H9 (cell line): ENCODE data around the gene ZMYND12. TPM values are rescaled to one million over a fixed set of nuclear protein-coding genes. Genes with fewer than 3 reads are reported as not detected.

Experiments used
- DNase-seq: peaks from one replicate; pipeline ENCODE4 v3.0.0-alpha.2; 2017
- H2AFZ ChIP-seq: one replicate; pipeline ENCODE4 v1.6.1; 2013; ENCODE audit warnings: mild to moderate bottlenecking, low read length, control low read depth, moderate library complexity
- H2AK5ac ChIP-seq: 2 replicates; pipeline ENCODE4 v1.6.1; 2013; ENCODE audit warnings: low read length, control low read depth, mixed read lengths; ENCODE audit not compliant: insufficient read length
- H2BK120ac ChIP-seq: one replicate; pipeline ENCODE4 v1.6.1; 2013; ENCODE audit warnings: low read depth, mild to moderate bottlenecking, low read length, control low read depth, inconsistent platforms; ENCODE audit not compliant: poor library complexity, severe bottlenecking
- H2BK12ac ChIP-seq: 2 replicates; pipeline ENCODE4 v1.6.1; 2013; ENCODE audit warnings: low read length, control low read depth, mixed read lengths, low read depth; ENCODE audit not compliant: insufficient read length
- H2BK15ac ChIP-seq: 2 replicates; pipeline ENCODE4 v1.6.1; 2013; ENCODE audit warnings: low read depth, low read length, control low read depth
- H2BK20ac ChIP-seq: one replicate; pipeline ENCODE4 v1.6.1; 2013; ENCODE audit warnings: low read depth, mild to moderate bottlenecking, low read length, control low read depth, inconsistent platforms; ENCODE audit not compliant: poor library complexity, severe bottlenecking
- H2BK5ac ChIP-seq: 2 replicates; pipeline ENCODE4 v1.6.1; 2013; ENCODE audit warnings: low read length, control low read depth, mixed read lengths; ENCODE audit not compliant: insufficient read length
- H3K14ac ChIP-seq: 2 replicates; pipeline ENCODE4 v1.6.1; 2013; ENCODE audit warnings: low read length, control low read depth; ENCODE audit not compliant: insufficient read depth
- H3K18ac ChIP-seq: 2 replicates; pipeline ENCODE4 v1.6.1; 2013; ENCODE audit warnings: low read depth, mild to moderate bottlenecking, mixed read lengths, low read length, control low read depth; ENCODE audit not compliant: insufficient read length
- H3K23ac ChIP-seq: 2 replicates; pipeline ENCODE4 v1.6.1; 2013; ENCODE audit warnings: low read length, control low read depth, mixed read lengths, low read depth; ENCODE audit not compliant: insufficient read length
- H3K23me2 ChIP-seq: 2 replicates; pipeline ENCODE4 v1.6.1; 2013; ENCODE audit warnings: low read depth, mild to moderate bottlenecking, mixed read lengths, low read length, control low read depth; ENCODE audit not compliant: insufficient read length, poor library complexity, severe bottlenecking
- H3K27ac ChIP-seq: 2 replicates; pipeline ENCODE4 v1.5.1; 2013; ENCODE audit warnings: low read length, control low read depth, mixed read lengths, low read depth; ENCODE audit not compliant: insufficient read length
- H3K27me3 ChIP-seq: 2 replicates; pipeline ENCODE4 v1.6.1; 2013; ENCODE audit warnings: low read length, control low read depth, inconsistent platforms; ENCODE audit not compliant: insufficient read depth
- H3K4ac ChIP-seq: 2 replicates; pipeline ENCODE4 v1.6.1; 2013; ENCODE audit warnings: low read depth, mild to moderate bottlenecking, control low read depth, inconsistent platforms, low read length, moderate library complexity
- H3K4me1 ChIP-seq: 2 replicates; pipeline ENCODE4 v1.6.1; 2013; ENCODE audit warnings: low read length, control low read depth, inconsistent platforms; ENCODE audit not compliant: insufficient read depth
- H3K4me2 ChIP-seq: 2 replicates; pipeline ENCODE4 v1.6.1; 2013; ENCODE audit warnings: low read length, control low read depth, mixed read lengths; ENCODE audit not compliant: insufficient read length, insufficient read depth
- H3K56ac ChIP-seq: 2 replicates; pipeline ENCODE4 v1.6.1; 2013; ENCODE audit warnings: low read depth, mild to moderate bottlenecking, mixed read lengths, low read length, control low read depth; ENCODE audit not compliant: insufficient read length
- H3K79me1 ChIP-seq: 2 replicates; pipeline ENCODE4 v1.6.1; 2013; ENCODE audit warnings: low read depth, mild to moderate bottlenecking, moderate library complexity, low read length, control low read depth, inconsistent platforms; ENCODE audit not compliant: insufficient read depth, poor library complexity, severe bottlenecking
- H3K79me2 ChIP-seq: 2 replicates; pipeline ENCODE4 v1.6.1; 2013; ENCODE audit warnings: low read length, control low read depth, inconsistent platforms; ENCODE audit not compliant: insufficient read depth
- H3K9ac ChIP-seq: 2 replicates; pipeline ENCODE4 v1.6.1; 2013; ENCODE audit warnings: low read length, control low read depth, mixed read lengths; ENCODE audit not compliant: insufficient read length; ENCODE audit errors: extremely low read depth
- H3K9me3 ChIP-seq: one replicate; pipeline ENCODE4 v1.6.1; 2013; ENCODE audit warnings: low read depth, low read length, inconsistent platforms; ENCODE audit not compliant: control insufficient read depth
- H3T11ph ChIP-seq: one replicate; pipeline ENCODE4 v1.6.1; 2013; ENCODE audit warnings: mild to moderate bottlenecking, low read length, control low read depth, inconsistent platforms
- H4K20me1 ChIP-seq: one replicate; pipeline ENCODE4 v1.6.1; 2013; ENCODE audit not compliant: control insufficient read depth, insufficient read length, insufficient read depth
- H4K5ac ChIP-seq: 2 replicates; pipeline ENCODE4 v1.6.1; 2013; ENCODE audit warnings: low read depth, mild to moderate bottlenecking, mixed read lengths, low read length, control low read depth; ENCODE audit not compliant: insufficient read length
- H4K8ac ChIP-seq: replicated peaks from 2 replicates; pipeline ENCODE4 v1.6.1; 2013; ENCODE audit warnings: low read length, control low read depth, mixed read lengths, low read depth; ENCODE audit not compliant: insufficient read length
- H4K91ac ChIP-seq: 2 replicates; pipeline ENCODE4 v1.6.1; 2013; ENCODE audit warnings: low read depth, mild to moderate bottlenecking, moderate library complexity, mixed read lengths, low read length, control low read depth; ENCODE audit not compliant: insufficient read length
- H3K27ac Mint-ChIP-seq, 3 experiments: 2 replicates in 2 of 3; 3 replicates in 1 of 3; pipeline ENCODE4 v1.8.0; 2020 to 2021; ENCODE audit warnings: mixed read lengths in 3 of 3, mild to moderate bottlenecking in 1 of 3, moderate library complexity in 1 of 3
- H3K27me3 Mint-ChIP-seq: 2 replicates; pipeline ENCODE4 v1.8.0; 2021; ENCODE audit warnings: low read depth, mild to moderate bottlenecking, moderate library complexity, mixed read lengths
- H3K36me3 Mint-ChIP-seq, 3 experiments: 2 replicates in 2 of 3; 3 replicates in 1 of 3; pipeline ENCODE4 v1.8.0; 2020 to 2021; ENCODE audit warnings: low read depth in 3 of 3, mixed read lengths in 3 of 3; ENCODE audit not compliant: insufficient read depth in 1 of 3
- H3K4me1 Mint-ChIP-seq, 2 experiments: 2 replicates each; pipeline ENCODE4 v1.8.0; 2020; ENCODE audit warnings: mixed read lengths in 2 of 2
- H3K4me3 Mint-ChIP-seq, 2 experiments: 2 replicates in 1 of 2; 3 replicates in 1 of 2; pipeline ENCODE4 v1.8.0; 2020 to 2021; ENCODE audit warnings: mild to moderate bottlenecking in 2 of 2, mixed read lengths in 2 of 2, moderate library complexity in 1 of 2
- H3K9me3 Mint-ChIP-seq, 2 experiments: 2 replicates in 1 of 2; 3 replicates in 1 of 2; pipeline ENCODE4 v1.8.0; 2020; ENCODE audit warnings: mild to moderate bottlenecking in 2 of 2, mixed read lengths in 2 of 2, moderate library complexity in 1 of 2
- WGBS: extraction: QIAGEN DNeasy Blood & Tissue Kit; methylation state at CpG from one replicate; pipeline ENCODE4 v1.1.7; 2013; ENCODE audit warnings: missing lambda C conversion rate, low lambda C conversion rate, mixed read lengths; ENCODE audit not compliant: insufficient read length; ENCODE audit errors: extremely low coverage; 5-methylcytosine and 5-hydroxymethylcytosine counted together
- total RNA-seq: library from RNA; stranded (reverse); gene quantifications from 2 replicates; pipeline ENCODE4 v1.2.1, GENCODE V29; 2021
- TF ChIP-seq, protein P1 (sequence below): fragments of 200-600 bp; sonication (generic); conservative IDR thresholded peaks from 3 replicates; pipeline ENCODE4 v1.8.0; 2021; ENCODE audit warnings: antibody characterized with exemption, mild to moderate bottlenecking

ZMYND12 gene
- total RNA-seq, 1 experiment from 2014 or later = 0.42 TPM

GRCh38 chr1:42466030-42466429, 10.2 kb upstream of the ZMYND12 start:
- no peaks in the 10 kb centered on the region for H3K79me1 ChIP-seq
- H3K14ac ChIP-seq = no peak overlapping the region
- H3K23ac ChIP-seq = no peak overlapping the region
- H2BK120ac ChIP-seq = no peak overlapping the region
- H3K27me3 ChIP-seq = no peaks in the 10 kb centered on the region
- Mint-ChIP-seq H3K27me3 (peaks cover 2% of the 10 kb centered on the region; the same call in 1 of the 2 replicates), H3K27ac (no peak overlapping the region), H3K9me3 (no peaks in the 10 kb centered on the region), H3K4me1 (peaks cover 14 to 15% of the 10 kb centered on the region in 2 experiments), H3K36me3 (no peaks in the 10 kb centered on the region), H3K4me3 (no peak overlapping the region)
- H3K23me2 ChIP-seq = peaks cover 6% of the 10 kb centered on the region
- H3T11ph ChIP-seq = no peak overlapping the region
- H4K91ac ChIP-seq = no peak overlapping the region
- TF ChIP-seq, protein P1, sequence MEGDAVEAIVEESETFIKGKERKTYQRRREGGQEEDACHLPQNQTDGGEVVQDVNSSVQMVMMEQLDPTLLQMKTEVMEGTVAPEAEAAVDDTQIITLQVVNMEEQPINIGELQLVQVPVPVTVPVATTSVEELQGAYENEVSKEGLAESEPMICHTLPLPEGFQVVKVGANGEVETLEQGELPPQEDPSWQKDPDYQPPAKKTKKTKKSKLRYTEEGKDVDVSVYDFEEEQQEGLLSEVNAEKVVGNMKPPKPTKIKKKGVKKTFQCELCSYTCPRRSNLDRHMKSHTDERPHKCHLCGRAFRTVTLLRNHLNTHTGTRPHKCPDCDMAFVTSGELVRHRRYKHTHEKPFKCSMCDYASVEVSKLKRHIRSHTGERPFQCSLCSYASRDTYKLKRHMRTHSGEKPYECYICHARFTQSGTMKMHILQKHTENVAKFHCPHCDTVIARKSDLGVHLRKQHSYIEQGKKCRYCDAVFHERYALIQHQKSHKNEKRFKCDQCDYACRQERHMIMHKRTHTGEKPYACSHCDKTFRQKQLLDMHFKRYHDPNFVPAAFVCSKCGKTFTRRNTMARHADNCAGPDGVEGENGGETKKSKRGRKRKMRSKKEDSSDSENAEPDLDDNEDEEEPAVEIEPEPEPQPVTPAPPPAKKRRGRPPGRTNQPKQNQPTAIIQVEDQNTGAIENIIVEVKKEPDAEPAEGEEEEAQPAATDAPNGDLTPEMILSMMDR = no peak
- no peak overlapping the region for H3K4me2 ChIP-seq
- H3K56ac ChIP-seq = no peak overlapping the region
- no peaks in the 10 kb centered on the region for H4K20me1 ChIP-seq
- no peak overlapping the region for H3K18ac ChIP-seq
- no peak overlapping the region for H3K4ac ChIP-seq
- H2AK5ac ChIP-seq = no peak overlapping the region
- H3K9me3 ChIP-seq = no peaks in the 10 kb centered on the region
- no peak overlapping the region for H3K9ac ChIP-seq
- WGBS = no CpG with 5 or more reads among the region's 2 CpGs
- no peak overlapping the region for H2BK20ac ChIP-seq
- H2BK5ac ChIP-seq = no peak overlapping the region
- H3K79me2 ChIP-seq = no peaks in the 10 kb centered on the region
- no peak overlapping the region for H2AFZ ChIP-seq
- H4K5ac ChIP-seq = no peak overlapping the region
- H3K27ac ChIP-seq = no peak overlapping the region
- H2BK15ac ChIP-seq = no peak overlapping the region
- no peak for DNase-seq
- no peak overlapping the region for H2BK12ac ChIP-seq
- no peak overlapping the region for H4K8ac ChIP-seq
- H3K4me1 ChIP-seq = no peaks in the 10 kb centered on the region
